Measurements from ENCODE around the gene ZBED4. TPM values are rescaled to one million over a fixed set of nuclear protein-coding genes. Genes with fewer than 3 reads are reported as not detected.

The ZBED4 gene
- total RNA-seq, 6 experiments from 2014 or later: 4.1 to 9.3 (median 5.2) TPM

DNA sequence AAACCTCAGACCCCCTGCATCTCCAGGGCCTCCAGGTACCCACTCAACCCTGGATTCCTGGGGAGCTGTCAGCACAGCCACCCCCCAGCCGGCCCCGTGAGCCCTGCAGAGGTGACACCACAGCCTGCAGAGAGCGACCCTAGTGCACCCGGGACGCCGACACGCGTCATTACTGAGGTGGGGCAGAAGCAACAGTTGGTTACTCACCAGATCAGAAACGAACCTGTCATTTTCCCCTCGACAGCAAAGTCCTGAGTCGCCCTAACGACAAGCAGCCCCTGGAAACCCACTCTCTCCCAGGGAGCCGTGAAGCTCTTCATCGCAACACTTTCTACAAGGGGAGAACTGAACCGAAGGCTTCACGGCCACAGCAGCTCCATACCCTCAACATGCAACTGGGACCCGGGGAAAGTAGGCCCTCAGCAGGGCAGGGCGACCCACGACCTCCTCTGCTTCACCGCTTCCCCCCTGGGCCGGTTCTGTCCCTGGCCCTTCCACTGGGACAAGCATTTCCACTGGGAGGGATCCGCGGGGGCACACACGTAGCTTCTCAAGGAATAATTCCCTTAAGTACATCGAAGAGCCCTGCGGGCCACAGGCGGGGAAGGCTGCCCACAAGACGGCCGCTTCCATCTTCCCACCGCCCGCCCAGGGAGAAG, 27.6 kb upstream of the ZBED4 start:
- DNase-seq (peak in 1 of 3 donors; percentile 51), ATAC-seq (peak in 2 of 4 donors; percentile 5 to 30)
- Histone ChIP-seq H3K27ac (peak overlapping the region; percentile 50 to 75 (median 65)), H3K4me3 (peak overlapping the region; percentile 77 to 82 (median 78)), H3K36me3 (peaks cover 6 to 28% (median 18%) of the 10 kb centered on the region in 4 donors), H3K27me3 (no peaks in the 10 kb centered on the region), H3K4me1 (peaks cover 0 to 31% (median 10%) of the 10 kb centered on the region in 4 donors), H3K9me3 (no peaks in the 10 kb centered on the region)
- no CpG with 5 or more reads among the region's 31 CpGs for WGBS (ENCODE audit: insufficient coverage, low coverage, low lambda C conversion rate, missing lambda C conversion rate)
- TF ChIP-seq, protein P1, sequence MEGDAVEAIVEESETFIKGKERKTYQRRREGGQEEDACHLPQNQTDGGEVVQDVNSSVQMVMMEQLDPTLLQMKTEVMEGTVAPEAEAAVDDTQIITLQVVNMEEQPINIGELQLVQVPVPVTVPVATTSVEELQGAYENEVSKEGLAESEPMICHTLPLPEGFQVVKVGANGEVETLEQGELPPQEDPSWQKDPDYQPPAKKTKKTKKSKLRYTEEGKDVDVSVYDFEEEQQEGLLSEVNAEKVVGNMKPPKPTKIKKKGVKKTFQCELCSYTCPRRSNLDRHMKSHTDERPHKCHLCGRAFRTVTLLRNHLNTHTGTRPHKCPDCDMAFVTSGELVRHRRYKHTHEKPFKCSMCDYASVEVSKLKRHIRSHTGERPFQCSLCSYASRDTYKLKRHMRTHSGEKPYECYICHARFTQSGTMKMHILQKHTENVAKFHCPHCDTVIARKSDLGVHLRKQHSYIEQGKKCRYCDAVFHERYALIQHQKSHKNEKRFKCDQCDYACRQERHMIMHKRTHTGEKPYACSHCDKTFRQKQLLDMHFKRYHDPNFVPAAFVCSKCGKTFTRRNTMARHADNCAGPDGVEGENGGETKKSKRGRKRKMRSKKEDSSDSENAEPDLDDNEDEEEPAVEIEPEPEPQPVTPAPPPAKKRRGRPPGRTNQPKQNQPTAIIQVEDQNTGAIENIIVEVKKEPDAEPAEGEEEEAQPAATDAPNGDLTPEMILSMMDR (IDR thresholded peaks at IDR 0.05): no peak
- no peak for TF ChIP-seq POLR2A (IDR thresholded peaks at IDR 0.05)
- intact Hi-C loops (cut with DNase I): no loop called here

DNA sequence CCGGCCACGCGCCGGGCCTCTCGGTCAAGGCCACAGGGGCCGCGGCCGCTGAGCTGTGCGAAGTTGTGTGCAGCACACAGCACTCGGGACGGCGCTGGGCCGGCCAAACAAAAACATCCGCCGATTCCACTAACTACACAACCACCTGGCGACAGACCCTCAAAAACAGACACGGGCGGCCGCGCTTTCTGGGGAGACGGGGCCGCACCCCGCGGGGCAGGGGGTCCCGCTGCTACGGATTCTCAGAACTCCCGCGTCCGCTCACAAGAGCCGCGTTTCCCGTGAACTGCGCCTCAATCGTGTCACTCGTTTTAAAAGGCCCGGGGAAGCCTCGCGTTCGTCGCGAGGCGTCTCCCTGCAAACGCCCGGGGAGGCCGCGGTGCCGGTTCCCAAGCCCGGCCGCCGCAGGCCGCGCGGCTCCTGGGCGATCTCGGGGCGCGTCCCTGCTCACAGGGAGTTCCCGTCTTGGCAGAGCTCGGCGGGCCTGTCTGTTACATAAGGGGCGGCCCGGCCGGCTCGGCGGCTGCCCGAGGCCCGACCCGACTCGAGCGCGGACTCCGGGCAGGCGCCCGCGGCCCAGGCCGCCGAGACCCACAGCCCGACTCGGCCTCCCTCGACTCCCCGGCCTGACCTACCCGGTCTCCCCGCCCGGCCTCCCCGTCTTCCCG, 26.9 kb upstream of the ZBED4 start:
- H3K9me3 ChIP-seq: no peaks in the 10 kb centered on the region
- WGBS (ENCODE audit: insufficient coverage, low coverage, low lambda C conversion rate, missing lambda C conversion rate): under 1% methylated on average over 27 of the region's 86 CpGs
- DNase-seq (peak; percentile 61 to 76 (median 66)), ATAC-seq (peak; percentile 60 to 78 (median 64))
- H3K36me3 ChIP-seq: peaks cover 6 to 23% (median 16%) of the 10 kb centered on the region in 4 donors
- H3K4me3 ChIP-seq: peak overlapping the region; percentile 77 to 82 (median 78)
- H3K4me1 ChIP-seq: peaks cover 0 to 26% (median 7%) of the 10 kb centered on the region in 4 donors
- intact Hi-C loops (cut with DNase I): no loop called here
- H3K27me3 ChIP-seq: no peaks in the 10 kb centered on the region
- TF ChIP-seq, protein P1 (IDR thresholded peaks at IDR 0.05): no peak
- no peak for TF ChIP-seq POLR2A (IDR thresholded peaks at IDR 0.05)
- H3K27ac ChIP-seq: peak overlapping the region; percentile 50 to 75 (median 65)

DNA sequence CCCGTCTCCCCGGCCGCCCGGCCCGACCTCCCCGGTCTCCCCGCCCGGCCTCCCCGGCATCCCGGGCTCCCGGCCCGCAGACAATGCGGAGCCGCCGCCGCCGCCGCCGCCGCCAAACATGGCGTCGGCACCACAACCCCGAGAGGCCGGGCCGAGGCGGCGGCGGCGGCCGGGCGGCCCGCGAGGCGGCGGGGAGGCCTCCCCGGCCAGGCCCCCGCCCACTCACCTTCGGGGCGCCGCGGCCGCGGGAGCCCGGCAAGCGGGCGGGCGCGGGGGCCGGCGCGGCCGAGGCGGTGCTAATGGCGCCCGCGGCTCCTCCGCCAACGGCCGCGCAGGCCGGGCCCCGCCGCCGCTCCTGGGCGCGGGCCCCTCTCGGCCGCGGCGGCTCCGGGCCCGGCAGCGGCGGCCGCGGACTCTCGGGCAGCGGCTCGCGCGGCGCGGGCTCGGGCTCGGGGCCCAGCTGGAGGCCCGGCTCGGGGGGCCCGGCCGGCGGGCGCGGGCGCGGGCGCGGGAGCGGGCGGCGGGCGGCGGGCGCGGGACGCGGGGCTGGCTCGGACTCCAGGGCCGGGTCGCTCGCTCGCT, 26.3 kb upstream of the ZBED4 start:
- H3K4me3 ChIP-seq: peak overlapping the region; percentile 77 to 82 (median 78)
- H3K36me3 ChIP-seq: peaks cover 6 to 17% (median 12%) of the 10 kb centered on the region in 4 donors
- peak overlapping the region; percentile 50 to 75 (median 65) for H3K27ac ChIP-seq
- peaks cover 0 to 21% (median 7%) of the 10 kb centered on the region in 4 donors for H3K4me1 ChIP-seq
- intact Hi-C loops (cut with DNase I): no loop called here
- WGBS (ENCODE audit: insufficient coverage, low coverage, low lambda C conversion rate, missing lambda C conversion rate): 0% methylated on average over 27 of the region's 110 CpGs
- ATAC-seq (peak in 1 of 4 donors; percentile 2), DNase-seq (no peak)
- no peak for TF ChIP-seq POLR2A (IDR thresholded peaks at IDR 0.05)
- TF ChIP-seq, protein P1 (IDR thresholded peaks at IDR 0.05): no peak
- H3K9me3 ChIP-seq: no peaks in the 10 kb centered on the region
- no peaks in the 10 kb centered on the region for H3K27me3 ChIP-seq

DNA sequence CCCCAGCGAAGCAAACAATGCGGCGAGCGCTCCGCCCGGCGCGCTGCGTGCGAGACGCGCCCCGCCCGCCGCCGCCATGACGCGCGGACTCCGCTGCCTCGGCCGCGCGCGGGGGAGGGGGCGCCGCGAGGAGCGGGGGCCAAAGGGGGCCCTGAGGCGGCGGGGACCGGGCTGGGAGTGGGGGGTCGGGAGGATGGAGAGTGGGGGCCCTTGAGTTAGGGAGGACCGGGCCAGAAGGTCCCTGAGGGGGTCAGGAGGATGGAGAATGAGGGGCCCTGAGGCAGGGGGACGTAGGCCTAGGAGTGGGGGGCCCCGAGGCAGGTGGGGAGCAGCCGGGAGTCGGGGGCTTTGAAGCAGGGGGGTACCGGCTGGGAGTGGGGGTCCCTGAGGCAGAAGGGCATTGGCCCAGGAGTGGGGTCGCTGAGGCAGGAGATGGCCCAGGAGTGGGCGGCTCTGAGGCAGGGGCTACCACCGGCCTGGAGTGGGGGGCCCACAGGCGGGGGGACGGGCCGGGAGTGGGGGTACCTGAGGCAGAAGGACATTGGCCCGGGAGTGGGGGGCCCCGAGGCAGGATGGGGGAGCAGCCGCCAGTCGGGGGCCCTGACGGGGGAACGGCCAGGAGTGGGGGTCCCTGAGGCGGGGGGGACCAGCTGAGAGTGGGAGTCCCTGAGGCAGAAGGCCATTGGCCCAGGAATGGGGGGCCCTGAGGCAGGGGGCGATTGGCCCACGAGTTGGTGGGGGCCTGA, 25.6 kb upstream of the ZBED4 start, which contains the start of gene BRD1:
BRD1 (minus strand) TSS at position 21 of the 746 bp plus-strand sequence. CDS start 3,556 bp downstream, outside the sequence.
- no peaks in the 10 kb centered on the region for H3K9me3 ChIP-seq
- H3K27me3 ChIP-seq: no peaks in the 10 kb centered on the region
- ATAC-seq: peak; percentile 70 to 81 (median 74)
- no peak for TF ChIP-seq POLR2A (IDR thresholded peaks at IDR 0.05)
- TF ChIP-seq, protein P1 (IDR thresholded peaks at IDR 0.05): no peak
- peak within 1 kb of the TSS; percentile 50 to 75 (median 65) for H3K27ac ChIP-seq
- peak within 1 kb of the TSS; percentile 77 to 82 (median 78) for H3K4me3 ChIP-seq
- peaks cover 0 to 21% (median 7%) of the 10 kb centered on the region in 4 donors for H3K4me1 ChIP-seq
- WGBS (ENCODE audit: insufficient coverage, low coverage, low lambda C conversion rate, missing lambda C conversion rate): 6% methylated on average over 31 of the region's 54 CpGs
- H3K36me3 ChIP-seq: peaks cover 2 to 11% (median 7%) of the 10 kb centered on the region in 4 donors
- peak; percentile 72 to 75 (median 73) for DNase-seq
- intact Hi-C loops (cut with DNase I): no loop called here

All from right lobe of liver (tissue), 6 donors.